NCI-H446 (cell line): Measurements from ENCODE around the gene TNK2.
"Not testable (repeated sequence)": the region's sequence is repeated elsewhere in the genome, so short reads cannot be mapped to it uniquely, and the experiment has no call there.

Source experiments
- DNase-seq, 2 experiments: peaks; one replicate each; lab custom pipeline; 2025; lab: John Stamatoyannopoulos, UW

The TNK2 gene

DNA sequence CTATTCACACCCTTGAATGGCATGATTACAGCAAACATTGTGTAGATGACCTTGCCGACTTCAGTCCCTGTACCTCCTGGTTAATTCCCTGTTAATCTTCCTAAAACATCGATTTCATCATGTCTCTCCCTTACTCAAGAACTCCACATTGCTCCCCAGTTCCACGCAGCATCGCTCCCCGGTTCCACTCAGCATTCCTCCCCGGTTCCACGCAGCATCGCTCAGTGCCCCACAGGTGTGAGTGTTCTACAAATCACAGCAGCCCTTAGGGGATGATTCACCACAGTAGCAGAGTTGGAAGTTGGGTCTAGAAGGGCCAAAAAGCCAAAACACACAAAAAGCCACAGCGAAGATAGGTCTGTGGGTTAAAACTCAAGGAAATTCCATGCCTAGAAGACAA lies 8.6 kb upstream of the TNK2 start:
- DNase-seq = no peak

DNA sequence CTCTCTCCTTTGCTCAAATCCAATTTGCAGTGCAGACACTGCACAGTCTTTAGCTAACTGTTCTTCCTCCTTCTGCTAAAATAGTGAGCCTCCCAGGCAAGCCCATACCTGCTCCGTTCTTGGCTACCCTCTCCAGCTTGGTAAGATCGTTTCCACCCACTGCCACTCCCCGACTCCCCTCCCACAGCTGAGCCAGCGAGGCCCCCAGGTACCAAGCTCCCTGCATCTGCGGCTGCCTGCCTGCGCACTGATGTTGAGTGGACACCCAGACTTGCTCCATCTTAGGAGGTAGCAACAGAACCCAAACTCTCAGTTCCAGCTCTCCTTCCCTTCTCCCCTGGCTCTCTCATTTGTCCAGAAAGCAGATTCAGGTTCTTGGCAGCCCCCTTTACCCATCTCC lies 7.9 kb upstream of the TNK2 start:
- no peak for DNase-seq

GRCh38 chr3:195914648-195915473 lies 6.5 kb upstream of the TNK2 start:
- DNase-seq = no peak

- not testable (repeated sequence) for DNase-seq
These were observed 5.8 kb upstream of the TNK2 start for GRCh38 chr3:195914146-195914545.

DNA sequence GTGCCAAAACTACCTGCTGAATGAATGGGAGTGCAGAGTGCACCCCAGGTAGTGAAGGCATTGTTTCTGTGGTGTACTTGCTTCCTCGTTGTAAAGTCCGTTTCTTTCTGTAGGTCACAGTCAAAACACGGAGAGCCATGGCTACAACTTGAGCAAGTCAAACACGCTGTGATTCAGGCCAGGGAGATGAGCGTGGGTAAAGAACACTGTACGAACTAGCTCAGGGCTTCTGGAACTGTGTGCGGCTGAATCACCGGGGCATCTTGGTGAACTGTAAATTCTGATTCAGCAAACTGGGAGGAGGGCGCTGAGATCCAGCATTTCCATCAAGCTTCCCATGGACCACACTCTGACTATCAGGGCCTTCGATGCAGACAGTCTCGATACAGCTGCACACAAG lies 5.0 kb upstream of the TNK2 start:
- no peak for DNase-seq

- DNase-seq = no peak
These were observed 3.6 kb upstream of the TNK2 start for GRCh38 chr3:195911946-195912270.

- DNase-seq = no peak
These were observed 2.9 kb upstream of the TNK2 start for GRCh38 chr3:195911041-195911945.

DNA sequence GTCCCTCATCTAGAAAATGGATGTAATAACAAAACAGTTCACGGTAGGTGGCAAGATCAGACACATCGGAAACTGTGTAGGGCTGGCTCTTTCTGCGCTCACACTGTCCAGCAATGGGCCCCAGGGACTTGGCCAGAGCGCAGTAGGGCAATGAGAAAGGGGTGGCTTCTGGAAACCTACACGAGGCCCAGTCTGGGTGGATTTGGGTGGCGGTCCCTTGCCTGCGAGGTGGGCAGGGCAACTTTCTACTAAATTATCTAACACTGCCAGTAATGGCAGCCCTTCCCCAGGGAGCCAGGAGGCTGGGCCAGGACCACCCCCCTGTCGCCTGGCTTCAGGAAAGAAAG lies 2.1 kb upstream of the TNK2 start:
- no peak for DNase-seq

DNA sequence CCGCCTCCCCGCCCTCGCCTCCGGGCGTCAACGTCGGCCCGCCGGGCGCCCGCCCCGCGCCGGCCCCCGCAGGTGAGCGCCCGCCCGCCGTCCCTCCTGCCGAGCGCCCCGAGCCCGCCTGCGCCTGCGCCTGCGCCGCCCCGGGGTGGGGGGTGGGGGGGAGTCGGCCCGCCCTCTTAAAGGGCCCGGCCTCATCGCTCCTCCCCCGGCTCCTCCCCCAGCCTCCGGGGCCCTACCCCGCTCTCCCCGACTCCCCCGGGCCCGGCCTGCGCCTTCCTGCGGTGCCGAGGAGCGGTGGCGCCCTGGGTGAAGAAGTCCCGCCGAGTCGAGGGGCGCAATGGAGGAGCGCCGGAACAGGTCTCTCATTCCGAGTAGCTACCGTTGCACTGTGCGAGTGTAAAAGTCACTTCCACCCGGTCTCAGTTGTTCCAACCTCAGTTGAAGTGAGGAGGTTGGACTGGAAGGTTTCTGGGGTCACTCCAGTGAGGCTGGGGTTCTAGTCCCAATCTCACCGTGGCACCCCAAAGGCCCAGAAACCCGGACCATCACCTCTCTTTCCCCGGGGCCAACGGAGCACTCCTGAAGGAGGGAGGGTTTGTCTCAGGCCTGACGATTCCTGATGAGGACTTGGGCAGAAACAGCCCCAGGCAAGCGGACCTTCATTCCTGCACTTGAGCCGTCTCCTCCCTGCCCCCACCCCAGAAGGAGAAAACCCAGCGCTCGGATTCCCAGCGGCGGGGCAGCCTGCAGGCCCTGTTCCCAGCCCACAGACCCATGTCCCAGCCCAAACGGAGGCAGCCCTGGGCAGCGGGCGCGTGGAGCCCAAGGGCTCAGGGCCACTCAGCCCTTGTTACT lies 1.5 kb upstream of the TNK2 start:
- DNase-seq = peak; percentile 30 to 79

GRCh38 chr3:195908694-195909581 lies 587 bp upstream of the TNK2 start:
- peak in 1 of 2 experiments; percentile 62 for DNase-seq

DNA sequence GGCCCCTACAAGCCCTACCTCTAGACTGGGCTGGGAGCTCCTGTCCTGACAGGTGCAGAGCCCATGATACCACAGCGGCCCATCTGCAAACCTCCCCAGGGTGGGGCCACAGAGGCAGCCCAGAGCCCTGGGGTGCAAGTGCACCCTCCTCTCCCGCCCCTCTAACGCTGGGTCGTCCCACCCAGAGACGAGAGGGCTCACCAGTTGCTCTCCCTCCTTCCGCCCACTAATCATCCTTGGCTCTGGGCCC lies 742 bp downstream of the TNK2 start:
- DNase-seq = no peak

GRCh38 chr3:195906865-195907683 lies 1.3 kb downstream of the TNK2 start:
- DNase-seq = no peak

GRCh38 chr3:195905970-195906864 lies 2.1 kb downstream of the TNK2 start:
- peak in 1 of 2 experiments; percentile 14 for DNase-seq

DNA sequence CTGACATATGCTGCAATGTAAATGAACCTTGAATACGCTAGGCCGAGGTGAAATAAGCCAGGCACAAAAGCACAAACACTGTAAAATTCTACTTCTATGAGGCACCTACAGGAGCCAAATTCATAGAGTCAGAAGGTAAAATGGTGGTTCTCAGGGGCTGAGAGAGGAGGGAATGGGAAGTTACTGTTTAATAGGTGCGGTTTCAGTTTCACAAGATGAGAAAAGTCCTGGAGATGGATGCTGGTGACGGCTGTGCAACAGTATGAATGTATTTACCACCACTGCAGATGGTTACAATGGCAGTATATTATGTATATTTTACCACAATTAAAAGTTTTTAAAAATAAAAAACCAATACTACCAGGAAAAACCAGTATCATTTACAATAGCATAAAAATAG lies 4.0 kb downstream of the TNK2 start:
- DNase-seq = no peak

- DNase-seq = no peak
These were observed 4.4 kb downstream of the TNK2 start for GRCh38 chr3:195903950-195904290.

DNA sequence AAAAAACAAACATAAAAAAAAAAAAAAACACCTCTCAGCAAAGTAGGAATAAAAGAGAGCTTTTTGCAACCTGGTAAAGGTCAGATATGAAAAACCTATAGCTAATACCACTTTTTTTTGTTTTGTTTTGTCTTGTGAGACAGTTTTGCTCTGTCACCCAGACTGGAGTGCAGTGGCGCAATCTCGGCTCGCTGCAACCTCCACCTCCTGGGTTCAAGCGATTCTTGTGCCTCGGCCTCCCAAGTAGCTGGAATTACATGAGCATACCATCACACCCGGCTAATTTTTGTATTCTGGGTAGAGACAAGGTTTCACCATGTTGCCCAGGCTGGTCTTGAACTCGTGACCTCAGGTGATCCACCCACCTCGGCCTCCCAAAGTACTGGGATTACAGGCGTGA lies 5.7 kb downstream of the TNK2 start:
- DNase-seq = not testable (repeated sequence)

DNA sequence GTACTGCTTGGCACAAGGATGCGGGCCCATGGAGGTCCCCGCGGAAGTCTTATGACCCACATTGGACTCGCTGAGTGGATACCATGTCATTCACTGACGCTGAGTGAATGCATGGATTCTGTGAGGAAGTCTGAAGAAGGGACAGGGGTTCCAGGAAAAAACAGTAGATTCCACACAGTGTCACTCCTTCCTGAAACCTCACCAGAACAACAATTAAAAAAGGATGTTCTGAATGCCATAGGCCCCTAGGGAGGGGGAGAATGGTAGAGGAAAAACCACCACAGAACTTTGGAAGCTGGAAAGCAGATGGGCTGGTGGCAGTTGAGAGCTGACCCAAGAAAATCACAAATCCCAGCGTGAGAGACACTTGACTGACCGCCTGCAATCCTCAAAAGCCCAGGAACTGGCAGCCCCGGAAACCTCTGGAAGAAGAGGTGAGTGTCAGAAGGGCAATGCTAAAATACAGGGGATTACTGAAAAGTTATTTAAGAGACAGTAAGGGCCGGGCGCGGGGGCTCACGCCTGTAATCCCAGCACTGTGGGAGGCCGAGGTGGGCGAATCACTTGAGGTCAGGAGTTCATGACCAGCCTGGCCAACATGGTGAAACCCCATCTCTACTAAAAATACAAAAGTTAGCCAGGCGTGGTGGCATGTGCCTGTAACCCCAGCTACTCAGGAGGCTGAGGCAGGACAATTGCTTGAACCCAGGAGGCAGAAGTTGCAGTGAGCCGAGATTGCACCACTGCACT lies 6.3 kb downstream of the TNK2 start:
- DNase-seq = not testable (repeated sequence)

GRCh38 chr3:195900436-195901355 lies 7.7 kb downstream of the TNK2 start:
- no peak for DNase-seq
